Esophagus squamous epithelium (tissue), 5 donors: Measurements from ENCODE around the gene IST1. TPM values are rescaled to one million over a fixed set of nuclear protein-coding genes. Genes with fewer than 3 reads are reported as not detected.
"Not testable (repeated sequence)": the region's sequence is repeated elsewhere in the genome, so short reads cannot be mapped to it uniquely, and the experiment has no call there.

ENCODE experiments used
- DNase-seq: peaks from one replicate; lab custom pipeline; 2025; lab: John Stamatoyannopoulos, UW
- H3K27ac ChIP-seq, 4 donors: fragments of 200-600 bp; sonication (generic); one replicate each; pipeline ENCODE4 v1.5.1; 2016 to 2019; ENCODE audit warnings: mild to moderate bottlenecking in 1 of 4
- H3K27me3 ChIP-seq, 4 donors: fragments of 200-600 bp; sonication (generic); 1 replicate in 3 of 4; 2 replicates in 1 of 4; pipeline versions ENCODE4 v1.5.1 to v1.6.0; 2017 to 2021; ENCODE audit warnings: antibody characterized with exemption in 1 of 4
- H3K36me3 ChIP-seq, 3 donors: fragments of 200-600 bp; sonication (generic); one replicate each; pipeline ENCODE4 v1.5.1; 2016 to 2019
- H3K4me1 ChIP-seq, 3 donors: fragments of 200-600 bp; sonication (generic); one replicate each; pipeline ENCODE4 v1.5.1; 2017 to 2019
- H3K4me3 ChIP-seq, 4 donors: fragments of 200-600 bp; sonication (generic); 1 replicate in 3 of 4; 2 replicates in 1 of 4; pipeline ENCODE4 v1.5.1; 2016 to 2019; ENCODE audit warnings: mild to moderate bottlenecking in 2 of 4, moderate library complexity in 1 of 4
- H3K9me3 ChIP-seq, 3 donors: fragments of 200-600 bp; sonication (generic); one replicate each; pipeline ENCODE4 v1.5.1; 2016 to 2019
- CTCF ChIP-seq, 6 experiments: fragments of 450-650 bp in 4 of 6; fragments of 200-600 bp in 2 of 6; sonication (generic) in 2 of 6; IDR thresholded peaks; one replicate each; pipeline ENCODE4 v1.5.1; 2016 to 2019; ENCODE audit warnings: antibody characterized with exemption in 6 of 6, mild to moderate bottlenecking in 4 of 6, moderate library complexity in 4 of 6
- POLR2A ChIP-seq, 4 donors: fragments of 450-650 bp; IDR thresholded peaks; one replicate each; pipeline ENCODE4 v1.6.1; 2017; ENCODE audit warnings: antibody characterized with exemption in 4 of 4, mild to moderate bottlenecking in 4 of 4, moderate library complexity in 3 of 4
- WGBS, 2 donors: methylation state at CpG; one replicate each; pipeline ENCODE4 v1.1.5; 2018; 5-methylcytosine and 5-hydroxymethylcytosine counted together
- intact Hi-C: fragments of 100-400 bp; cut with DNase I; formaldehyde crosslinking; loops from one replicate; pipeline ENCODE4 v1.15.0; 2022
- total RNA-seq, 4 donors: library from RNA; depleted of rRNA; stranded (reverse); fragments of >200 nt; gene quantifications; one replicate each; pipeline ENCODE4 v1.1.0, GENCODE V29; 2016
- donor health status: DM: yes; HTN: yes; CAD: no.

IST1 gene
- total RNA-seq, 4 donors from 2014 or later, result 115 to 172 (median 153) TPM

GRCh38 chr16:71902656-71903365 lies 7.5 kb downstream of the IST1 start:
- H3K27ac ChIP-seq, result no peak overlapping the region
- H3K9me3 ChIP-seq, result no peaks in the 10 kb centered on the region
- H3K4me3 ChIP-seq, result no peak overlapping the region
- no peaks in the 10 kb centered on the region for H3K27me3 ChIP-seq
- 83 to 89% methylated on average over 5 of the region's 5 CpGs for WGBS, 2 donors
- peaks cover 0 to 12% (median 0%) of the 10 kb centered on the region in 3 donors for H3K36me3 ChIP-seq
- intact Hi-C loops, result no loop called here
- DNase-seq, result no peak
- TF ChIP-seq POLR2A (IDR thresholded peaks at IDR 0.05) (no peak), CTCF (IDR thresholded peaks at IDR 0.05) (no peak)
- peaks cover 5 to 79% (median 33%) of the 10 kb centered on the region in 3 donors for H3K4me1 ChIP-seq

- intact Hi-C loops, result no loop called here
- Histone ChIP-seq H3K4me3 (no peak overlapping the region), H3K27ac (no peak overlapping the region), H3K36me3 (peaks cover 0 to 12% (median 0%) of the 10 kb centered on the region in 3 donors), H3K27me3 (no peaks in the 10 kb centered on the region), H3K9me3 (no peaks in the 10 kb centered on the region), H3K4me1 (peaks cover 0 to 79% (median 32%) of the 10 kb centered on the region in 3 donors)
- 70 to 71% methylated on average over 2 of the region's 2 CpGs for WGBS, 2 donors
- DNase-seq, result no peak
- TF ChIP-seq CTCF (IDR thresholded peaks at IDR 0.05) (no peak), POLR2A (IDR thresholded peaks at IDR 0.05) (no peak)
These were observed 8.3 kb downstream of the IST1 start for GRCh38 chr16:71903608-71904007.

GRCh38 chr16:71904239-71904638 lies 8.9 kb downstream of the IST1 start:
- TF ChIP-seq POLR2A (IDR thresholded peaks at IDR 0.05) (no peak), CTCF (IDR thresholded peaks at IDR 0.05) (no peak)
- Histone ChIP-seq H3K27ac (no peak overlapping the region), H3K36me3 (peaks cover 0 to 15% (median 0%) of the 10 kb centered on the region in 3 donors), H3K9me3 (no peaks in the 10 kb centered on the region), H3K4me1 (peaks cover 0 to 76% (median 32%) of the 10 kb centered on the region in 3 donors), H3K27me3 (no peaks in the 10 kb centered on the region), H3K4me3 (no peak overlapping the region)
- 84 to 95% methylated on average over 7 to 9 of the region's 9 CpGs for WGBS, 2 donors
- intact Hi-C loops, result no loop called here
- DNase-seq, result no peak

DNA sequence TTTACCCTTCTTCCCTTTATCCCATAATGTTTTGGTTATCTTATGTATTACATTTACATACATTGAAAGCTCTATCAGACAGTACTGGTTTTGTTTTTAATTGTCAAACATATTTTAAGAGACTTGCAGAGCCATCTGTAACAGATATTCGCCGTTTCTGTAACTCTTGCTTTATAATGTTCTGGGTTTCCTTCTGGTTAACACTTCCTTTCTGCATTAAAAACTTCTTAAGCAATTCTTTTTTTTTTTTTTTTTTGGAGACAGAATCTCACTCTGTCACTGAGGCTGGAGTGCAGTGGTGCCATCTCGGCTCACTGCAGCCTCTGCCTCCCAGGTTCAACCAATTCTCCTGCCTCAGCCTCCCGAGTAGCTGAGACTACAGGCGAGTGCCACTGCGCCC lies 10.4 kb downstream of the IST1 start:
- Histone ChIP-seq H3K4me1 (peaks cover 0 to 77% (median 31%) of the 10 kb centered on the region in 3 donors), H3K36me3 (peaks cover 0 to 18% (median 0%) of the 10 kb centered on the region in 3 donors)
- intact Hi-C loops, H3K27me3 ChIP-seq, H3K9me3 ChIP-seq, H3K4me3 ChIP-seq, H3K27ac ChIP-seq, DNase-seq: not testable (repeated sequence)
- 66 to 81% methylated on average over 6 of the region's 6 CpGs for WGBS, 2 donors

- DNase-seq, result no peak
- TF ChIP-seq POLR2A (IDR thresholded peaks at IDR 0.05), result no peak
- no peak for TF ChIP-seq CTCF (IDR thresholded peaks at IDR 0.05)
- 78 to 84% methylated on average over 7 of the region's 7 CpGs for WGBS, 2 donors
- H3K9me3 ChIP-seq, result no peaks in the 10 kb centered on the region
- H3K4me3 ChIP-seq, result no peak overlapping the region
- H3K36me3 ChIP-seq, result peaks cover 0 to 18% (median 6%) of the 10 kb centered on the region in 3 donors
- intact Hi-C loops, result no loop called here
- H3K27me3 ChIP-seq, result no peaks in the 10 kb centered on the region
- no peak overlapping the region for H3K27ac ChIP-seq
- H3K4me1 ChIP-seq, result peaks cover 0 to 72% (median 32%) of the 10 kb centered on the region in 3 donors
These were observed 15.8 kb downstream of the IST1 start for GRCh38 chr16:71911121-71911520.
